GM12874 (cell line): ENCODE results near the gene RBM4.

Experiments used
- TF ChIP-seq, protein P1 (sequence below): IDR thresholded peaks from 2 replicates; pipeline ENCODE4 v1.5.1; 2011; ENCODE audit warnings: low read depth, mild to moderate bottlenecking, control low read depth, low read length, moderate library complexity; ENCODE audit not compliant: insufficient read depth

The RBM4 gene

DNA sequence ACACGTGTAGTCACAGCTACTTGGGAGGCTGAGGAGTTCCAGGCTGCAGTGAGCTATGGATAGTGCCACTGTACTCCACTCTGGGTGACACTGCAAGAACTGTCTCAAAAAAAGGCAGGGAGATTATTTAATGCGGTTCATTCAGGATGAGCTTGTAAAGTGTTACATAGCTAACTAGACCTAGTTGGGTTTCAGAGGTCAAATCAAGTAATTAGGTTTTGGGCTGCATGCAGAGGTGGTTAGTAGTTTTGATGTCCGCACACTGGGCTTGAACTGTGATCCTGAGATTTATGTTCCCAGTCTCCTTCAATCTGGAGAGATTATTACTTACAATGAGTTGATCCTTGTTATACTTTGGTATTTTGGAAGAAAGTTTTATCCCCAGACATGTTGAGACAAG lies 2.1 kb upstream of the RBM4 start:
- TF ChIP-seq, protein P1, sequence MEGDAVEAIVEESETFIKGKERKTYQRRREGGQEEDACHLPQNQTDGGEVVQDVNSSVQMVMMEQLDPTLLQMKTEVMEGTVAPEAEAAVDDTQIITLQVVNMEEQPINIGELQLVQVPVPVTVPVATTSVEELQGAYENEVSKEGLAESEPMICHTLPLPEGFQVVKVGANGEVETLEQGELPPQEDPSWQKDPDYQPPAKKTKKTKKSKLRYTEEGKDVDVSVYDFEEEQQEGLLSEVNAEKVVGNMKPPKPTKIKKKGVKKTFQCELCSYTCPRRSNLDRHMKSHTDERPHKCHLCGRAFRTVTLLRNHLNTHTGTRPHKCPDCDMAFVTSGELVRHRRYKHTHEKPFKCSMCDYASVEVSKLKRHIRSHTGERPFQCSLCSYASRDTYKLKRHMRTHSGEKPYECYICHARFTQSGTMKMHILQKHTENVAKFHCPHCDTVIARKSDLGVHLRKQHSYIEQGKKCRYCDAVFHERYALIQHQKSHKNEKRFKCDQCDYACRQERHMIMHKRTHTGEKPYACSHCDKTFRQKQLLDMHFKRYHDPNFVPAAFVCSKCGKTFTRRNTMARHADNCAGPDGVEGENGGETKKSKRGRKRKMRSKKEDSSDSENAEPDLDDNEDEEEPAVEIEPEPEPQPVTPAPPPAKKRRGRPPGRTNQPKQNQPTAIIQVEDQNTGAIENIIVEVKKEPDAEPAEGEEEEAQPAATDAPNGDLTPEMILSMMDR, result no peak

DNA sequence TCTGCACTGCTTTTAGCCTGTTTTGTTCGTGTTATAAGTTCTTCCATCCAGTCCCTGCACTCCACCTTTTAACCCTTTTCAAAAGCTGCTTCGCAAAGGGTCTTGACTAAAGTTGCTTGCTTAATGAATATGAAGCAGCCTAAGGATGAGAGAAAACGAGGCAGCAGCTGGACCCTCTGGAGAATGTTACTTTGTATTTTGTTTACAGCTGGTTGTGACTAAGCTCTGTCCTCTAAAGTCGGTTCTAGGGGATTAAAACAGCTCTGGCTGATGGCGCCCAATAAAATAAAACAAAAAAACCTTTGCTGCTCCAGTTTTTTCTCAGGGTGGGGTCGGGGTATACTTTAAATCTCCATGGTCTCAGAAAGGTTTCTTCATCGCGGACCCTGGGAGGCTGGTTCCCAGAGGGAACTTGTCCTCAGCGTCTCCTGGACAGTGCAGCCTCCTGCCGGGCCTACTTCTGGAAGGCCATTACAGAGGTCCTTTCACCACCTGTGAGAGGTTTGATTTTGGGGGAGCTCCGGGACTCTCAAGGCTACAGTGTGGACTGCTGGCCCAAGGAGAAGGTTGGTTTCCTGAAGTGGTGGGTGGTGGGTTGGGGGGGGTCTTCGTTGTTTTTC lies 836 bp upstream of the RBM4 start:
- TF ChIP-seq, protein P1, result no peak

DNA sequence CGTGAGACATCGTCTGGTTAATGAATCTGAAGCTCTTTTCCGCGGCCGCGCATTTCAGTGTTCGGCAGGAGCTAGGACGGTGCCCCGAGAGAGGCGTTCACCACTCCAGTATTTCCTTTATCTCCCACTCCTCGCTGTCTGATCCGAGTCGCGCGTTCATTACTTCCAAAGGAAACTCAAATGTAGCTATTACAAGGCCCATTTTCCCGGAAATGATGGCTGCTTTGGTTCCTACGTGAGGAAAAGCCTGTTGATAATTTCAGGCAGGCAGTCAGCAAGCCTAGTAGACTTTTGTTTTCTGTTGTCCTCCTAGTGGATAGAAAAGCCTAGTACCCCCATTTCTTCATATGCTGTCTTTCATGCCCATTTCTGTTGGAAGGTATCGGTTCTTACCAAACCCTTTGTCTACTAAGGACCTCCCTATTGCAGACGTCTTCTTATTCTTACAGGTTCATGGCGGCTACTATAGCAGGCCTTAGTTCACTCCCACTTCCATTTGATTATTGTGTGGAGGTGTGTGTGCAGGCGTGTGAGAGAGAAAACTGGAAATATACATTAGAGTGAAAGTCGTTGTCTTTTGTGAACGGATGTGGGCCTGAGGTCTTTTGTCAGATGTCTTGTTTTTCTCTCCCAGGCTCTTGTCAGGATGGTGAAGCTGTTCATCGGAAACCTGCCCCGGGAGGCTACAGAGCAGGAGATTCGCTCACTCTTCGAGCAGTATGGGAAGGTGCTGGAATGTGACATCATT lies 737 bp downstream of the RBM4 start:
- TF ChIP-seq, protein P1, result no peak

DNA sequence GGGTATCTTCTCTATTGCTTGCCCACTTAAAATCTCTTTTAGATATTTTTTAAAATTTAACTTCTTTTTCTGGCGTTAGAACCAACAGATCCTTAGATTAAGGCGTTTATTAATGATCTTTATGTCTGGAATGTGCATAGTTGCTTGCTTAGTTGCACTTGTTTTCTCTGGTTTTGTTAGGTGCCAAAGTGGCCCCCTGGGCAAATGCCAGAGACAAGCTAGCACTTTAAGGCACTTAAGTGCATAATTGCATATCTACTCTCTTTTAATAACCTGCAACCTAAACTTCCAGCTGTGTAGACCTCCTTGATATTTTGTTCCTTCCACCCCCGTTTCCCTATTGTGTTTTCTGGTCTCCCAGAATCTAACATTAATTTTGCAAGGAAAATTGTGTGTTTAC lies 3.3 kb downstream of the RBM4 start:
- TF ChIP-seq, protein P1, result no peak

DNA sequence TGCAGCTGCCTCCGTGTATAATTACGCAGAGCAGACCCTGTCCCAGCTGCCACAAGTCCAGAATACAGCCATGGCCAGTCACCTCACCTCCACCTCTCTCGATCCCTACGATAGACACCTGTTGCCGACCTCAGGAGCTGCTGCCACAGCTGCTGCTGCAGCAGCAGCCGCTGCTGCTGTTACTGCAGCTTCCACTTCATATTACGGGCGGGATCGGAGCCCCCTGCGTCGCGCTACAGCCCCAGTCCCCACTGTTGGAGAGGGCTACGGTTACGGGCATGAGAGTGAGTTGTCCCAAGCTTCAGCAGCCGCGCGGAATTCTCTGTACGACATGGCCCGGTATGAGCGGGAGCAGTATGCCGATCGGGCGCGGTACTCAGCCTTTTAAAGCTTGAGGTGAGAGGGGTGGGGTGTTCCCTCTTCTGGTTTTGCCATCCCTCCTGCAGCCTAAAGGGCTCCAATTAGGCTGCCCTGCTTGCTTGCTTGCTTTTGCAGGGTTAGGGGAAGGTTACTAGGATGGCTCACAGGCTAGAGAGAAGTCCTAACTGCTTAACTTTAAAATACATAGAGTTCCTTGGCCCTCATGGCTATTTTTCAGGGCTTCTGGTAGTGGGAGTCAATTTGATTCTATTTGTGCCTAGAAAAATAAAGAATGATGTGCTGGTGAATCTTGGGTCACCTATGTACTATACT lies 5.4 kb downstream of the RBM4 start:
- TF ChIP-seq, protein P1, result no peak

DNA sequence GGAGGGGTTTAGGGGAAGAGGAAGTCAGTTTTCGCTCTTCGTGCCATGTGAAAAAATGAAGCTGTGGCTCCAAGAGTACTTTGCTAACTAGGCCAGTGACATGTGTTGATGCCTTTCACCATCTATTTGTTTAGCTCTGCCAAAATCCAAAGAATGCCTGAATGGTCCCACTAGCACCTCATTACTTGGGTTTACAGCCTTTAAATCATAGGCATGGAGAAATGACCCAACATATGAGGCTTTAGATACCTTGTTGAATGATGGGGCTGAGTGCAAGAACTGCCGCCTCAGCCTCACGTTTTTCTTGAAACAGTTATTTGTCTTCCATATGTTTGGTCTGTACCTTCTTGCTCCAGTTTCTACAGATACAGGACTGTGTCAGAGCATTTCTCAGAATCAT lies 8.3 kb downstream of the RBM4 start:
- TF ChIP-seq, protein P1, result no peak

DNA sequence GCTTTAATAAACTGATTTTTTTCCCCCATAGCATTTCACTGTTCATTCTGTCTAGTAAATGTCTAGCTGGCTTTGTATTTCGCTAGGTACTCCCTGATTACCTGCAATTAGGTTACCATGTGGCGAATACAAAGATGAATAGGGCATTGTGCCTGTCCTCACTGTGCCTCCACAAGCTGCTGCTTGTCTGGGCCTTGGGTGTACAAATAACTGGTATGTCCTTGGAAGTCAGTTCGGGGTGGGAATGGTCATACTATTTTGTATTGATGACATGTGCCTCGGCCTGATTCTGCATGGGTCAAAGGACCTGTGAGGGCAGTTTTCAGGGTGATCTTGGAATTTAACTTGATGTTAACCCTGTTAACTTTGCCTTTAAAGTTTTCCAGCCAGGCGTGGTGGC lies 11.4 kb downstream of the RBM4 start:
- TF ChIP-seq, protein P1, result no peak
